Measurements from ENCODE around the gene POU3F1. TPM values are rescaled to one million over a fixed set of nuclear protein-coding genes. Genes with fewer than 3 reads are reported as not detected.

The POU3F1 gene
- polyA plus RNA-seq, 2 of the 4 experiments (the other 2 are of a cell fraction): not detected

- Histone ChIP-seq H3K4me1 (peaks cover 27% of the 10 kb centered on the region), H3K9me3 (no peaks in the 10 kb centered on the region), H3K4me2 (peak within 1 kb of the TSS; percentile 90), H3K27ac (peak within 1 kb of the TSS; percentile 90 to 91), H3K4me3 (peak within 1 kb of the TSS; percentile 82)
- 41% methylated on average over 4 of the region's 83 CpGs for WGBS (ENCODE audit: missing lambda C conversion rate)
- no peak for DNase-seq (ENCODE audit: low read depth in 1 of 2, low spot score in 1 of 2)
- POLR2A ChIA-PET: interaction anchor here (0.6 kb wide), 1 partner anchor 29 kb away, joined by 3 read pairs; no protein-coding TSS in a partner anchor
- peak; percentile 58 to 66 for ATAC-seq
- CTCF ChIA-PET: no interaction called here
- TF ChIP-seq KDM5A (IDR thresholded peaks at IDR 0.05) (no peak), RARB (CRISPR knock-in tag; IDR thresholded peaks at IDR 0.05) (no peak), POLR2A (IDR thresholded peaks at IDR 0.05; ENCODE audit: low read length) (peak; percentile 37), CHD4 (IDR thresholded peaks at IDR 0.05; ENCODE audit: borderline replicate concordance) (no peak), USF2 (IDR thresholded peaks at IDR 0.05) (no peak), JUN (IDR thresholded peaks at IDR 0.05) (peak in 1 of 2 experiments; percentile 26; a peak in 1 of 5 replicates)
- no peak for FAIRE-seq
Measured at GRCh38 chr1:38005195-38006007, 41.2 kb downstream of the POU3F1 start, which contains the start of gene FHL3. Gene FHL3, minus strand, starts transcription at chr1:38005514. Its CDS starts 6,102 bp downstream, at chr1:37999412.

GRCh38 chr1:38004284-38005108 lies 42.1 kb downstream of the POU3F1 start:
- no peaks in the 10 kb centered on the region for H3K9me3 ChIP-seq
- 27% methylated on average over 17 of the region's 26 CpGs for WGBS (ENCODE audit: missing lambda C conversion rate)
- H3K4me1 ChIP-seq: peaks cover 36% of the 10 kb centered on the region
- TF ChIP-seq RFX5 (IDR thresholded peaks at IDR 0.05) (no peak), BHLHE40 (IDR thresholded peaks at IDR 0.05; ENCODE audit: low read depth, low read length) (no peak), RCOR1 (IDR thresholded peaks at IDR 0.05; ENCODE audit: low read depth, low read length) (no peak), TP53 (CRISPR knock-in tag; IDR thresholded peaks at IDR 0.05) (no peak), SREBF2 (IDR thresholded peaks at IDR 0.05) (no peak), ATOH8 (CRISPR knock-in tag; IDR thresholded peaks at IDR 0.05; ENCODE audit: low read depth) (no peak), KDM5A (IDR thresholded peaks at IDR 0.05) (no peak), POLR2A (IDR thresholded peaks at IDR 0.05; ENCODE audit: low read length) (no peak), CEBPB (IDR thresholded peaks at IDR 0.05) (no peak), NFE2L2 (conservative IDR thresholded peaks at IDR 0.05; ENCODE audit: low read length) (no peak), BCL3 (IDR thresholded peaks at IDR 0.05) (no peak), PBX3 (IDR thresholded peaks at IDR 0.05) (no peak), CBX2 (IDR thresholded peaks at IDR 0.05; ENCODE audit: borderline replicate concordance, low read depth) (no peak), REST (IDR thresholded peaks at IDR 0.05) (no peak), CHD4 (IDR thresholded peaks at IDR 0.05; ENCODE audit: borderline replicate concordance) (no peak), ZSCAN20 (CRISPR knock-in tag; IDR thresholded peaks at IDR 0.05) (no peak), NR3C1 (IDR thresholded peaks at IDR 0.05) (no peak), E2F6 (IDR thresholded peaks at IDR 0.05; ENCODE audit: borderline replicate concordance, low read depth) (no peak)
- ChIA-PET POLR2A (no interaction called here), CTCF (interaction anchor here (1.3 to 6.9 kb wide), 2 partner anchors 14 kb away, joined by 8 to 53 read pairs; partner anchors contain the start of gene SF3A3)
- peak overlapping the region; percentile 82 for H3K4me3 ChIP-seq
- DNase-seq (ENCODE audit: low read depth in 1 of 2, low spot score in 1 of 2) (no peak), FAIRE-seq (no peak), ATAC-seq (peak; percentile 14 to 33; a peak in 3 of 6 replicates)
- H3K27ac ChIP-seq: peak overlapping the region; percentile 90 to 91
- H3K4me2 ChIP-seq: peak overlapping the region; percentile 90

All from A549 (cell line).